ENCODE results near the gene MEIOSIN.
"Not testable (repeated sequence)": the region's sequence is repeated elsewhere in the genome, so short reads cannot be mapped to it uniquely, and the experiment has no call there.

The MEIOSIN gene

GRCh38 chr19:45733160-45733810 is at the start of gene MEIOSIN:
TSS of gene MEIOSIN (plus strand) at chr19:45733439. CDS start at chr19:45735377, 1,938 bp downstream.
- no peak for DNase-seq

GRCh38 chr19:45685045-45685444 is 48.2 kb upstream of the MEIOSIN start:
- DNase-seq = not testable (repeated sequence)

GRCh38 chr19:45687599-45687998 is 45.6 kb upstream of the MEIOSIN start:
- no peak for DNase-seq

GRCh38 chr19:45691516-45692186 is 41.6 kb upstream of the MEIOSIN start, which contains the start of gene SNRPD2:
TSS of gene SNRPD2 (minus strand) at chr19:45691953. CDS start at chr19:45691888, 65 bp downstream.
- DNase-seq = peak; percentile 87

- peak; percentile 94 for DNase-seq
These were observed 40.8 kb upstream of the MEIOSIN start, which contains the start of gene QPCTL for GRCh38 chr19:45692187-45693105. TSS of gene QPCTL (plus strand) at chr19:45692666. CDS start at chr19:45692704, 38 bp downstream.

- peak; percentile 75 for DNase-seq
These were observed 40.0 kb upstream of the MEIOSIN start for GRCh38 chr19:45693106-45693788.

- no peak for DNase-seq
These were observed 31.6 kb upstream of the MEIOSIN start for GRCh38 chr19:45701676-45702075.

- DNase-seq = no peak
These were observed 28.1 kb upstream of the MEIOSIN start for GRCh38 chr19:45705115-45705514.

GRCh38 chr19:45705710-45706415 is 27.4 kb upstream of the MEIOSIN start:
- no peak for DNase-seq

- no peak for DNase-seq
These were observed 22.7 kb upstream of the MEIOSIN start for GRCh38 chr19:45710356-45711130.

GRCh38 chr19:45711851-45712698 is 21.2 kb upstream of the MEIOSIN start:
- no peak for DNase-seq

- no peak for DNase-seq
These were observed 20.6 kb upstream of the MEIOSIN start for GRCh38 chr19:45712699-45713067.

GRCh38 chr19:45713141-45713540 is 20.1 kb upstream of the MEIOSIN start:
- DNase-seq = no peak

- DNase-seq = no peak
These were observed 18.1 kb upstream of the MEIOSIN start for GRCh38 chr19:45715139-45715538.

- DNase-seq = peak; percentile 11
These were observed 16.7 kb upstream of the MEIOSIN start for GRCh38 chr19:45716359-45717130.

- DNase-seq = peak; percentile 96
These were observed 15.9 kb upstream of the MEIOSIN start for GRCh38 chr19:45717131-45717982.

- no peak for DNase-seq
These were observed 15.1 kb upstream of the MEIOSIN start for GRCh38 chr19:45717983-45718650.

GRCh38 chr19:45720065-45720464 is 13.2 kb upstream of the MEIOSIN start:
- not testable (repeated sequence) for DNase-seq
